Heart left ventricle (tissue), 13 donors: ENCODE data around the gene CES4A.

Experiments
- POLR2A ChIP-seq, 2 donors: fragments of 450-650 bp; IDR thresholded peaks; one replicate each; pipeline ENCODE4 v1.6.1; 2017; ENCODE audit warnings: antibody characterized with exemption in 2 of 2, mild to moderate bottlenecking in 2 of 2, moderate library complexity in 2 of 2
- TF ChIP-seq, protein P1 (sequence below), 12 donors: fragments of 200-600 bp; sonication (generic) in 4 of 12; IDR thresholded peaks; one replicate each; pipeline versions ENCODE4 v1.5.0 to v1.8.0; 2018 to 2022; ENCODE audit warnings: antibody characterized with exemption in 12 of 12, mild to moderate bottlenecking in 5 of 12
- donor health status: ischemic (EF 13 %, LVEDD 7.1; RV severe dilation, severe dysfunction).
- donor health status: DM: no; HTN: yes; CAD: no.
- donor health status: DM: no; HTN: no; CAD: no.
- donor health status: ischemic (EF 25% LVEDD 6.9; RV normal size, moderate dysfunction).
- donor health status: ischemic (EF 25% LVEDD 5.7; RV mildly dilated, moderate dysfunction).
- donor health status: ischemic (EF 35%, LVEDD 5.7; RV mildly dilated, moderate dysfunction).
- donor health status: nonischemic (EF 11% LVEDD 7.7; RV severe dilation, severe dysfunction).
- donor health status: DM: yes; HTN: yes; CAD: no.
- donor health status: PGD.
- donor health status: ischemic (EF 29% LVEDD 5.4; RV normal size, mild dysfunction).
- donor health status: nonischemic (EF 23%, LVEDD 6.1; RV moderate dilation, normal function).

DNA sequence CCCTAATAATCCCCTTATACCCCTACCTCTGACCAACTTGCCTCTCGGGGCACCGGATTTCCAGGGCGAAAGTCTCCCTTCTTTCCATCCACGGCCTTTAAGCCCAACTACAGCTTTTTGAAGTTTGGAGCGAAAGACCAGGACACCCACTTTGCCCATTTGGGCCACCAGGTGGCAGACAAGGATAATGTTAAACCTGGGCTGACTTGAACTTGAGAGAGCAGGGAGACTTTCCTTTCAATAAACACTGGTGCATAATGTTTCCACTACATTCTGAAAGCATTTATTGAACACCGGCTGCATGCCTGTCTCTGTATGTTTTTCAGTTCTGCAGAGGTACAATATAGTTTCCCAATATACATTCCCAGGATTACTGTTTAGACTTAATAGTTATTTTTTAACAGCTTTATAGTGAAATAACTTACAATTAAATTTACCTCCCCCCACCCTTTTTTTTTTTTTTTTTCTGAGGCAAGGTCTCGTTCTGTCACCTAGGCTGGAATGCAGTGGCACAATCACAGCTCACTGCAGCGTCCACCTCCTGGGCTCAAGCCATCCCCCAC lies 34.2 kb upstream of the CES4A start:
- TF ChIP-seq POLR2A (IDR thresholded peaks at IDR 0.05): no peak
- TF ChIP-seq, protein P1, sequence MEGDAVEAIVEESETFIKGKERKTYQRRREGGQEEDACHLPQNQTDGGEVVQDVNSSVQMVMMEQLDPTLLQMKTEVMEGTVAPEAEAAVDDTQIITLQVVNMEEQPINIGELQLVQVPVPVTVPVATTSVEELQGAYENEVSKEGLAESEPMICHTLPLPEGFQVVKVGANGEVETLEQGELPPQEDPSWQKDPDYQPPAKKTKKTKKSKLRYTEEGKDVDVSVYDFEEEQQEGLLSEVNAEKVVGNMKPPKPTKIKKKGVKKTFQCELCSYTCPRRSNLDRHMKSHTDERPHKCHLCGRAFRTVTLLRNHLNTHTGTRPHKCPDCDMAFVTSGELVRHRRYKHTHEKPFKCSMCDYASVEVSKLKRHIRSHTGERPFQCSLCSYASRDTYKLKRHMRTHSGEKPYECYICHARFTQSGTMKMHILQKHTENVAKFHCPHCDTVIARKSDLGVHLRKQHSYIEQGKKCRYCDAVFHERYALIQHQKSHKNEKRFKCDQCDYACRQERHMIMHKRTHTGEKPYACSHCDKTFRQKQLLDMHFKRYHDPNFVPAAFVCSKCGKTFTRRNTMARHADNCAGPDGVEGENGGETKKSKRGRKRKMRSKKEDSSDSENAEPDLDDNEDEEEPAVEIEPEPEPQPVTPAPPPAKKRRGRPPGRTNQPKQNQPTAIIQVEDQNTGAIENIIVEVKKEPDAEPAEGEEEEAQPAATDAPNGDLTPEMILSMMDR (IDR thresholded peaks at IDR 0.05): peak; percentile 63 to 86 (median 78)
